Body of pancreas (tissue), 4 donors: ENCODE measurements around the gene GNPNAT1. TPM values are rescaled to one million over a fixed set of nuclear protein-coding genes. Genes with fewer than 3 reads are reported as not detected.
"Not testable (repeated sequence)": the region's sequence is repeated elsewhere in the genome, so short reads cannot be mapped to it uniquely, and the experiment has no call there.

Source experiments
- ATAC-seq: fragments of 150-250 bp; one replicate; pipeline ENCODE4 v1.9.1; 2016
- DNase-seq, 4 donors: peaks; one replicate each; pipeline ENCODE4 v3.0.0-alpha.2; 2019
- H3K27ac ChIP-seq, 4 donors: fragments of 200-600 bp; sonication (generic); 1 replicate in 3 of 4; 2 replicates in 1 of 4; pipeline versions ENCODE4 v1.5.1 to v1.6.1; 2016 to 2019; ENCODE audit warnings: mild to moderate bottlenecking in 1 of 4, mixed read lengths in 1 of 4, moderate library complexity in 1 of 4
- H3K27me3 ChIP-seq, 2 donors: fragments of 200-600 bp; sonication (generic); one replicate each; pipeline ENCODE4 v1.6.0; 2016; ENCODE audit warnings: mild to moderate bottlenecking in 1 of 2
- H3K36me3 ChIP-seq, 2 donors: fragments of 200-600 bp; sonication (generic); replicated peaks in 1 of 2; 2 replicates each; pipeline ENCODE4 v1.5.1; 2016; ENCODE audit warnings: low read depth in 2 of 2; ENCODE audit not compliant: insufficient read depth in 1 of 2
- H3K4me1 ChIP-seq: fragments of 200-600 bp; sonication (generic); one replicate; pipeline ENCODE4 v1.6.0; 2016
- H3K4me3 ChIP-seq, 2 donors: fragments of 200-600 bp; sonication (generic); 1 replicate in 1 of 2; 2 replicates in 1 of 2; pipeline ENCODE4 v1.5.1; 2016 to 2019
- H3K9me3 ChIP-seq, 3 donors: fragments of 200-600 bp; sonication (generic); 1 replicate in 2 of 3; 2 replicates in 1 of 3; pipeline ENCODE4 v1.5.1; 2016
- POLR2A ChIP-seq, 3 donors: fragments of 450-650 bp; IDR thresholded peaks; one replicate each; pipeline ENCODE4 v1.6.1; 2016; ENCODE audit warnings: antibody characterized with exemption in 3 of 3, mild to moderate bottlenecking in 2 of 3
- WGBS, 2 donors: methylation state at CpG; one replicate each; pipeline ENCODE4 v1.1.5; 2017; 5-methylcytosine and 5-hydroxymethylcytosine counted together
- intact Hi-C: fragments of 100-400 bp; cut with DNase I; formaldehyde crosslinking; loops from one replicate; pipeline ENCODE4 v1.15.1; 2023
- total RNA-seq, 2 donors: library from RNA; depleted of rRNA; stranded (reverse); fragments of >200 nt; gene quantifications; one replicate each; pipeline ENCODE4 v1.1.0, GENCODE V29; 2016
- TF ChIP-seq, protein P1 (sequence below), 7 experiments: fragments of 450-650 bp in 4 of 7; fragments of 200-600 bp in 3 of 7; sonication (generic) in 3 of 7; IDR thresholded peaks; one replicate each; pipeline ENCODE4 v1.5.1; 2016 to 2019; ENCODE audit warnings: antibody characterized with exemption in 7 of 7

GNPNAT1 gene
- total RNA-seq, 2 donors from 2014 or later = 9.6 to 27.0 TPM

DNA sequence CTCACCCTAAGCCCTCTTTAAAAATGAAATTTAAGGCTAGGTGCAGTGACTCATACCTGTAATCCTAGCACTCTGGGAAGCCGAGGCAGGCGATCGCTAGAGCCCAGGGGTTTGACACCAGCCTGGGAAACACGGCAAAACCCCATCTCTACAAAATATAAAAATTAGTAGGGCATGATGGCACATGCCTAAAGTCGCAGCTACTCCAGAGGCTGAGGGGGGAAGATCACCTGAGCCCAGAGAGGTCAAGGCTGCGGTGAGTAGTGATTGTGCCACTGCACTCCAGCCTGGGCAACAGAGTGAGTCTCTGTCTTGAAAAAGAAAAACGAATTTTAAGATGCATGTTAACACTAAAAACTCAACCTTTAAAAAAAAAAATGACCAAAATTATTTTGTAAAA is 12.7 kb downstream of the GNPNAT1 start:
- TF ChIP-seq POLR2A (IDR thresholded peaks at IDR 0.05) = no peak
- TF ChIP-seq, protein P1, sequence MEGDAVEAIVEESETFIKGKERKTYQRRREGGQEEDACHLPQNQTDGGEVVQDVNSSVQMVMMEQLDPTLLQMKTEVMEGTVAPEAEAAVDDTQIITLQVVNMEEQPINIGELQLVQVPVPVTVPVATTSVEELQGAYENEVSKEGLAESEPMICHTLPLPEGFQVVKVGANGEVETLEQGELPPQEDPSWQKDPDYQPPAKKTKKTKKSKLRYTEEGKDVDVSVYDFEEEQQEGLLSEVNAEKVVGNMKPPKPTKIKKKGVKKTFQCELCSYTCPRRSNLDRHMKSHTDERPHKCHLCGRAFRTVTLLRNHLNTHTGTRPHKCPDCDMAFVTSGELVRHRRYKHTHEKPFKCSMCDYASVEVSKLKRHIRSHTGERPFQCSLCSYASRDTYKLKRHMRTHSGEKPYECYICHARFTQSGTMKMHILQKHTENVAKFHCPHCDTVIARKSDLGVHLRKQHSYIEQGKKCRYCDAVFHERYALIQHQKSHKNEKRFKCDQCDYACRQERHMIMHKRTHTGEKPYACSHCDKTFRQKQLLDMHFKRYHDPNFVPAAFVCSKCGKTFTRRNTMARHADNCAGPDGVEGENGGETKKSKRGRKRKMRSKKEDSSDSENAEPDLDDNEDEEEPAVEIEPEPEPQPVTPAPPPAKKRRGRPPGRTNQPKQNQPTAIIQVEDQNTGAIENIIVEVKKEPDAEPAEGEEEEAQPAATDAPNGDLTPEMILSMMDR (IDR thresholded peaks at IDR 0.05) = no peak
- peaks cover 0 to 10% of the 10 kb centered on the region in 2 donors for H3K36me3 ChIP-seq
- 81 to 85% methylated on average over 7 of the region's 7 CpGs for WGBS, 2 donors
- H3K27ac ChIP-seq = no peak overlapping the region
- intact Hi-C loops = no loop called here
- ATAC-seq (no peak), DNase-seq (no peak)
- H3K4me1 ChIP-seq = peaks cover 6% of the 10 kb centered on the region
- no peaks in the 10 kb centered on the region for H3K27me3 ChIP-seq
- H3K9me3 ChIP-seq = no peaks in the 10 kb centered on the region
- no peak overlapping the region for H3K4me3 ChIP-seq

DNA sequence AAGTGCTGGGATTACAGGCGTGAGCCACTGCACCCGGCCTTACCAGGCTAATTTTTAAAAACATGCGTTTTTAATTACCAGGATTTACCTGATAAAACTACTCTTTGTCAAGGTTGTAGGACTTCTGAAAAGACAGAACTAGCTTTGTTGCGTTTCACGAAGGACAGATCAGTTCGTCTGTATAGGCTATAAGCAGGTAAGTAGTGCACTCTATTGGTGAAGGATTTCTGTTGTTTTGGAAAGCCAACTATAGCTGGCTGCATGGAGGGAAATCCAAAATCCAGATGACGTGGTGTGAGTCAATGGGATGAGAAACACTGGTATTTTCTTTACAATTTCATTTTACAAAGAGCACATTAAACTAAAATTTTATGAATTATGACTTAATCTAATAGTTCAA is 14.6 kb downstream of the GNPNAT1 start:
- no peak for ATAC-seq
- Histone ChIP-seq H3K27me3 (no peaks in the 10 kb centered on the region), H3K4me1 (peaks cover 6% of the 10 kb centered on the region), H3K27ac (no peak overlapping the region), H3K36me3 (peaks cover 0 to 10% of the 10 kb centered on the region in 2 donors), H3K4me3 (no peak overlapping the region), H3K9me3 (no peaks in the 10 kb centered on the region)
- TF ChIP-seq, protein P1 (IDR thresholded peaks at IDR 0.05) = peak in 2 of 7 experiments; percentile 8 to 14
- no peak for TF ChIP-seq POLR2A (IDR thresholded peaks at IDR 0.05)
- WGBS, 2 donors = 38 to 62% methylated on average over 7 of the region's 7 CpGs
- DNase-seq = no peak
- intact Hi-C loops = no loop called here

DNA sequence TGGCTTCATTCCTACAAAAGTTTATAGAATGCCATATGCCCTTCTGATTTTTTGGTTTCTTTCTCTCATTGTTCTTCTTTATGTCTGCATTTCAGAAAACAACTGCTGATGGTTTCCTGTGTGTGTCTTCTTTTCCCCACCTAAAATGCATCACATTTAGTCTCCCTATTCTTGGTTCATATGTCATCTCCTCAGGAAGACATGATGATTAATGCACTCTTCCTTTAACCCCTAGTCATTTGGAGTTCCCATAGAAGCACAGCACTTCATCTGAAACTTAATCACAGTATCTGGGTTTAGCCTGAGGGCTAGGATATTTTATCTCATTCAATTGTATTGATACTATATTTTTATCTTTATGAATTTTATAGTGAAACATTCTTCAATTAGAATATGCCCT is 21.5 kb downstream of the GNPNAT1 start:
- TF ChIP-seq POLR2A (IDR thresholded peaks at IDR 0.05) = no peak
- TF ChIP-seq, protein P1 (IDR thresholded peaks at IDR 0.05) = no peak
- no peak for ATAC-seq
- peaks cover 0 to 4% of the 10 kb centered on the region in 2 donors for H3K36me3 ChIP-seq

DNA sequence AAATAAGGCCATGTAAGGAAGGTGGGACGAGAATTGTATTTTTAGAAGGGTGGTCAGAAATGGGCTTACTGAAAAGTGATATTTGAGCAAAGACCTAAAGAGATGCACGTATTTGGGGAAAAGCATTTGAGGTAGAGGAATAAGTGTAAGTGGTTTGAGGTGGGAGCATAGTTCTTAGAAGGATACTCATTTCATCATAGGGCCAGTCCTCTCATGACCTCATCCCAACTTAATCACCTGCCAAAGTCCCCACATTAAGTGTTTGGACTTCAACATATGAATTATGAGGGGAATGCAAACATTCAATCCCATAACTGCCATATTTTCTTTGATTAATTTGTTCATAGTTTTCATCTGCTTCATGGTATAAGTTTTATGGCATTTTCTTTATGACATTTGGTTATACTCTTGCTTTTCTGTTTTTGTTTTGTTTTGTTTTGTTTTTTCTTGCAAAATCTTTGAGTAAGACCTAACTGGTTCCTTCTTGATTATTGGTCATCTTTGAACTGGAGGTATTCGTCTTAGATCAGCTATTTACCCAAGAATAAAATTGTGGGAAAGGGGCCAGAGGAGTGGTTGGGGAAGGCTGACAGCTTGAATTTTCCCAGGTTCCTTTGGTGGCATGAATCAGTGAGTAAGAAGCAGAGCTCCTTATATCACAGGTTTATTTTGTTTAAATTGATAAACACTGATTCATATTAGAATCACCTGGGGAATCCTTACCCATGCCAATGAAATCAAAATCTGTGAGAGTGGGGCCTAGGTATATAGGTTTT is 24.2 kb downstream of the GNPNAT1 start:
- intact Hi-C loops = no loop called here
- WGBS, 2 donors = 68 to 74% methylated on average over 3 of the region's 3 CpGs

More for the DNA sequence above, 21.5 kb downstream of the GNPNAT1 start:
- Histone ChIP-seq H3K9me3 (no peaks in the 10 kb centered on the region), H3K4me3 (no peak overlapping the region), H3K4me1 (peaks cover 12% of the 10 kb centered on the region), H3K27me3 (no peaks in the 10 kb centered on the region), H3K27ac (no peak overlapping the region)
- intact Hi-C loops = no loop called here
- DNase-seq = no peak

DNA sequence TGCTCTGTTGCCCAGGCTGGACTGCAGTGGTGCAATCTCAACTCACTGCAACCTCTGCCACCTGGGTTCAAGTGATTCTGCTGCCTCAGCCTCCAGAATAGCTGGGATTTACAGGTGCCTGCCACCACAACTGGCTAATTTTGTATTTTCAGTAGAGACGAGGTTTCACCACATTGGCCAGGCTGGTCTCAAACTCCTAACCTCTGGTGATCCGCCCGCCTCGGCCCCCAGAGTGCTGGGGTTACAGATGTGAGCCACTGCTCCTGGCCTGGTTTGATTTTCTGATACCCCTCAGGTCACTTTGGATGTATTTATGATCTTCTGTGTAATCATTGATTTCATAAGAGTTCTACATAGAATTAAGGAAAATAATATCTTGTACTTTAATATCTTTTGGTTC is 28.5 kb downstream of the GNPNAT1 start:
- H3K4me3 ChIP-seq, H3K27ac ChIP-seq, intact Hi-C loops, H3K36me3 ChIP-seq, DNase-seq, ATAC-seq, H3K27me3 ChIP-seq, H3K9me3 ChIP-seq: not testable (repeated sequence)
- peaks cover 12% of the 10 kb centered on the region for H3K4me1 ChIP-seq
- 91 to 100% methylated on average over 4 of the region's 4 CpGs for WGBS, 2 donors

More for the DNA sequence above, 24.2 kb downstream of the GNPNAT1 start:
- H3K36me3 ChIP-seq = peaks cover 0 to 4% of the 10 kb centered on the region in 2 donors
- no peak overlapping the region for H3K4me3 ChIP-seq
- no peak for TF ChIP-seq POLR2A (IDR thresholded peaks at IDR 0.05)
- TF ChIP-seq, protein P1 (IDR thresholded peaks at IDR 0.05) = no peak
- no peaks in the 10 kb centered on the region for H3K27me3 ChIP-seq
- peaks cover 12% of the 10 kb centered on the region for H3K4me1 ChIP-seq
- no peaks in the 10 kb centered on the region for H3K9me3 ChIP-seq
- DNase-seq (peak in 2 of 4 donors; percentile 13 to 15), ATAC-seq (no peak)
- H3K27ac ChIP-seq = peak overlapping the region in 1 of 4 donors; percentile 41
